Measurements from ENCODE around the gene ZNRF2.

ZNRF2 gene

DNA sequence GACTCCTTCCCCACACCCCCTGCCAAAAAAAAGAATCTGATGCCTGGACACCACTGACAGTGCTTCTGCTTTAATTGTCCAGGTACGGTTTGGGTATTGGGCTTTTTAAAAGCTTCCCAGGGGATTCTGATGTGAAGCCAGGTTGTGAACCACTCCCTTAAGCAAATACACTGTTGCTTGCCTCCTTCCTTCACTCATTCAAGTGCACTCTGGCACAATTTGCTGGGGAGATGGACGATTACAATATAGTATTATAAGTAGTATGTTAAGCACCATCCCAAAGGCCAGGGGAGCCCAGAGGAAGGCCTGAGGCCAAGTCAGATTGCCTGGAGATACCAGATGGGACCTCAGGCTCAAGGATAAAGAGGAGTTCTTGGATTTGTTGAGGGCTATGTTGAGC is 12.3 kb upstream of the ZNRF2 start:
- H3K36me3 ChIP-seq (ENCODE audit: control insufficient read depth, insufficient read depth, low read length) = no peaks in the 10 kb centered on the region
- no peak overlapping the region for H3K4me3 ChIP-seq (replicated peaks; ENCODE audit: low read depth, low read length)
- TF ChIP-seq, protein P1, sequence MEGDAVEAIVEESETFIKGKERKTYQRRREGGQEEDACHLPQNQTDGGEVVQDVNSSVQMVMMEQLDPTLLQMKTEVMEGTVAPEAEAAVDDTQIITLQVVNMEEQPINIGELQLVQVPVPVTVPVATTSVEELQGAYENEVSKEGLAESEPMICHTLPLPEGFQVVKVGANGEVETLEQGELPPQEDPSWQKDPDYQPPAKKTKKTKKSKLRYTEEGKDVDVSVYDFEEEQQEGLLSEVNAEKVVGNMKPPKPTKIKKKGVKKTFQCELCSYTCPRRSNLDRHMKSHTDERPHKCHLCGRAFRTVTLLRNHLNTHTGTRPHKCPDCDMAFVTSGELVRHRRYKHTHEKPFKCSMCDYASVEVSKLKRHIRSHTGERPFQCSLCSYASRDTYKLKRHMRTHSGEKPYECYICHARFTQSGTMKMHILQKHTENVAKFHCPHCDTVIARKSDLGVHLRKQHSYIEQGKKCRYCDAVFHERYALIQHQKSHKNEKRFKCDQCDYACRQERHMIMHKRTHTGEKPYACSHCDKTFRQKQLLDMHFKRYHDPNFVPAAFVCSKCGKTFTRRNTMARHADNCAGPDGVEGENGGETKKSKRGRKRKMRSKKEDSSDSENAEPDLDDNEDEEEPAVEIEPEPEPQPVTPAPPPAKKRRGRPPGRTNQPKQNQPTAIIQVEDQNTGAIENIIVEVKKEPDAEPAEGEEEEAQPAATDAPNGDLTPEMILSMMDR (IDR thresholded peaks at IDR 0.05; ENCODE audit: insufficient read depth, low read length, poor library complexity, severe bottlenecking) = no peak
- no peaks in the 10 kb centered on the region for H3K27me3 ChIP-seq (replicated peaks; ENCODE audit: control insufficient read depth, insufficient read depth, low read length)
- DNase-seq (ENCODE audit: extremely low read depth, insufficient read length) = no peak

DNA sequence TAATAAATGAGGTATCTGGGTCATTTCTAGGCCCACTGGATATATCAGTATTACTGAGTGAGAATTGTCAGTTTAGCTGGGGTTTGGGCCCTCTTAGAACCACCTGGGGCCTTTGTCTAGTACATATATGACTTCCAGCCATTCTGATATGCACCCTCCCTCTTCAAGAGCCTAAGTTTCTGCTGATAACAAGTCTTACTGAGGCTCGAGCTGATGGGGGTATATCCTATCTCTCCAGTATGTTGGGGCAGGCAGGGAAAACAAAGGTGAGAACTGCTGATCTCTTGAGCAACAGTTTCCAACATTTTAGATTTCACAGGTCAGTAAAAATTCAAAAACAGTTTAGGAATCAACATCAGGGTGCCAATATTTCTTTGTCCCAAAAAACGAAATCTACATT is 10.8 kb upstream of the ZNRF2 start:
- no peak for DNase-seq (ENCODE audit: extremely low read depth, insufficient read length)
- Histone ChIP-seq H3K4me3 (replicated peaks; ENCODE audit: low read depth, low read length) (no peak overlapping the region), H3K36me3 (ENCODE audit: control insufficient read depth, insufficient read depth, low read length) (no peaks in the 10 kb centered on the region), H3K27me3 (replicated peaks; ENCODE audit: control insufficient read depth, insufficient read depth, low read length) (no peaks in the 10 kb centered on the region)
- TF ChIP-seq, protein P1 (IDR thresholded peaks at IDR 0.05; ENCODE audit: insufficient read depth, low read length, poor library complexity, severe bottlenecking) = no peak

DNA sequence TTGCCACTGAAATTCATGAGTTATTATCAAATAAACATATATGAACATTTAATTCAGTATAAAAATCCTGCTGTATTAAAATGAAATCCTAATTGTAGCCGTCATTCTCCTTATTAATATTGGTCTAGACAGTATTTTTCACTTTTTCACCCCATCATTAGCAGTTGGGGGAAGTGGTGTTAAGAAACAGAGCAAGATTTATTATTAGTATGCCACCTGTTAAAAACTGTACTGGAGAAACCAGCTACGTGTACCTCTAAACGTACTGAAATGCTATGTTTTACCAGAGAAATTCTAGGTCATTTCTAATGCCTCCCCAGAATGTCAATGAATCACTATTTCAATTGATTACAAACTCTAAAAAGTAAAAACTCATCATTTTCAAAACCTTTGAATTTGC is 9.8 kb upstream of the ZNRF2 start:
- TF ChIP-seq, protein P1 (IDR thresholded peaks at IDR 0.05; ENCODE audit: insufficient read depth, low read length, poor library complexity, severe bottlenecking) = no peak
- no peak for DNase-seq (ENCODE audit: extremely low read depth, insufficient read length)
- no peak overlapping the region for H3K4me3 ChIP-seq (replicated peaks; ENCODE audit: low read depth, low read length)
- H3K36me3 ChIP-seq (ENCODE audit: control insufficient read depth, insufficient read depth, low read length) = no peaks in the 10 kb centered on the region
- H3K27me3 ChIP-seq (replicated peaks; ENCODE audit: control insufficient read depth, insufficient read depth, low read length) = no peaks in the 10 kb centered on the region

DNA sequence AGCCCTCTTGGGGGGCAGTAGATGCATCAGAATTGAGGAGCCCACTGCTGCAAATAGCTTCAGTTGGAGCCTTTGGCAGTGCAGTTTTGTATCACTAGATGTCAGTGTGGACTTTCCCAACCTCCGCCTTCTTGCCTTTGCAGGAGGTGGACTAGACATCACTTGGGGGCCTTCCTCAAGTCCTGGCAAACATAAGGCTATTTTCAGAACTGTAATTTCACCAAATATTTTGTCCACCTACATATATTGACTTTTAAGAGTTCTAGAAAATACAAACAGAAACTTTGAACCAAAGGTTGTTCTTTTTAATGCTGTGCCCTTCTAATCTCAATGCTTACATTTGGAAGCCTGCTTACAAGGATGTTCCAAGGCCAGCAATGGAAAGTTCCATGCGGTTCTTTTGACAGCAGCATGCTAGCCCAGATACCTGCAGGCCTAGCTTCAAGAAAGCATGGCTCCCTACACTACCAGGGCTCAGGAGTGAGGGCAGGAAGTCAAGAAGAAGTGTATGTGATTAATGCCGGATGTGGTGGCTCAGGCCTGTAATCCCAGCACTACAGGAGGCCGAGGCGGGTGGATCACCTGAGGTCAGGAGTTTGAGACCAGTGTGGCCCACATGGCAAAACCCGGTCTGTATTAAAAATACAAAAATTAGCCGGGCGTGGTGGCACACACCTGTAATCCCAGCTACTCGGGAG is 8.0 kb upstream of the ZNRF2 start:
- no peaks in the 10 kb centered on the region for H3K27me3 ChIP-seq (replicated peaks; ENCODE audit: control insufficient read depth, insufficient read depth, low read length)
- H3K4me3 ChIP-seq (replicated peaks; ENCODE audit: low read depth, low read length) = no peak overlapping the region
- H3K36me3 ChIP-seq (ENCODE audit: control insufficient read depth, insufficient read depth, low read length) = no peaks in the 10 kb centered on the region
- TF ChIP-seq, protein P1 (IDR thresholded peaks at IDR 0.05; ENCODE audit: insufficient read depth, low read length, poor library complexity, severe bottlenecking) = peak; percentile 71
- no peak for DNase-seq (ENCODE audit: extremely low read depth, insufficient read length)

DNA sequence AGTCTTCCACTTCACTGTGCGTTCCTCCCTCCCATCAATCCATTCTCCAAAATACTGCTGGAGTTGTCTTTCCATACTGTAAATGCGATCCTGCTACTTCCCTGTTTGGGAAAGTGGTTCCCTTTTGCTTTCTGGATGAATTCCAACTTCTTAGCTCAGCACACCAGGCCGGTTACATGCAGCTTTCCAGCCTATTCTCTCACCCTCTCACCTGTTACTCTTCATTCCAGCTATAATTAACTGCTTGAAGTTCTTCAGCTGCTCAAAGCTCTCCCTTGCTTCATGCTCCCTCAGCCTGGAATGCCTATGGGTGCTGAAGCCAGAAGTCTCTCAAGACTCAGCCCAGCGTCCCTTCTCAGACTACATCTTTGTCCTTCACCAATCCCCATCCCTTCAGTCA is 6.0 kb upstream of the ZNRF2 start:
- Histone ChIP-seq H3K27me3 (replicated peaks; ENCODE audit: control insufficient read depth, insufficient read depth, low read length) (no peaks in the 10 kb centered on the region), H3K4me3 (replicated peaks; ENCODE audit: low read depth, low read length) (no peak overlapping the region), H3K36me3 (ENCODE audit: control insufficient read depth, insufficient read depth, low read length) (no peaks in the 10 kb centered on the region)
- DNase-seq (ENCODE audit: extremely low read depth, insufficient read length) = no peak
- TF ChIP-seq, protein P1 (IDR thresholded peaks at IDR 0.05; ENCODE audit: insufficient read depth, low read length, poor library complexity, severe bottlenecking) = no peak

All from GM06990 (cell line).